SK-N-SH (cell line): ENCODE results near the gene IMPA2. TPM values are rescaled to one million over a fixed set of nuclear protein-coding genes. Genes with fewer than 3 reads are reported as not detected.

Experiments used
- CTCF ChIA-PET: fragments of 300-600, 350-600 bp; formaldehyde crosslinking; extraction: SDS; loops from one replicate; lab custom pipeline; 2021; lab: Yijun Ruan, JAX
- POLR2A ChIA-PET: fragments of 350-600 bp; sonication (Branson Sonifier 250); formaldehyde crosslinking; extraction: SDS; loops from one replicate; lab custom pipeline; 2020; ENCODE audit warnings: antibody characterized with exemption, inconsistent platforms; lab: Yijun Ruan, JAX
- DNase-seq: peaks from one replicate; pipeline ENCODE4 v3.0.0; 2012
- H2AFZ ChIP-seq: fragments of 200-600 bp; sonication (generic); 2 replicates; pipeline ENCODE4 v1.8.1; 2016; ENCODE audit warnings: antibody characterized with exemption, mild to moderate bottlenecking, low read depth
- H3F3A ChIP-seq: fragments of 200-600 bp; sonication (generic); replicated peaks from 2 replicates; pipeline ENCODE3; 2016; ENCODE audit warnings: antibody characterized with exemption, mild to moderate bottlenecking; ENCODE audit not compliant: insufficient read depth
- H3K27ac ChIP-seq, 2 experiments: fragments of 200-500 bp in 1 of 2; fragments of 200-600 bp in 1 of 2; sonication (Bioruptor generic) in 1 of 2; sonication (generic), shearing (Covaris generic) in 1 of 2; 2 replicates each; pipeline versions ENCODE4 v1.5.1 to v1.6.1; 2014 to 2016; ENCODE audit warnings: low read depth in 2 of 2, inconsistent platforms in 1 of 2, low read length in 1 of 2, mild to moderate bottlenecking in 1 of 2, mixed read lengths in 1 of 2
- H3K27me3 ChIP-seq: fragments of 200-600 bp; sonication (generic), shearing (Covaris generic); 2 replicates; pipeline ENCODE4 v1.6.1; 2016; ENCODE audit warnings: mixed run types; ENCODE audit not compliant: insufficient read depth
- H3K36me3 ChIP-seq, 2 experiments: fragments of 200-500 bp in 1 of 2; fragments of 200-600 bp in 1 of 2; sonication (Bioruptor generic) in 1 of 2; sonication (generic) in 1 of 2; replicated peaks in 1 of 2; 2 replicates each; pipeline versions ENCODE3 to v1.5.1; 2014 to 2016; ENCODE audit warnings: low read length in 1 of 2, mild to moderate bottlenecking in 1 of 2; ENCODE audit not compliant: insufficient read depth in 2 of 2, control insufficient read depth in 1 of 2
- H3K4me1 ChIP-seq, 2 experiments: fragments of 200-500 bp in 1 of 2; fragments of 200-600 bp in 1 of 2; sonication (Bioruptor generic) in 1 of 2; sonication (generic), shearing (Covaris generic) in 1 of 2; 2 replicates each; pipeline versions ENCODE4 v1.5.1 to v1.6.1; 2014 to 2016; ENCODE audit warnings: low read depth in 1 of 2, low read length in 1 of 2, mixed run types in 1 of 2; ENCODE audit not compliant: insufficient read depth in 2 of 2, control insufficient read depth in 1 of 2
- H3K4me2 ChIP-seq: fragments of 200-600 bp; sonication (generic), shearing (Covaris generic); 2 replicates; pipeline ENCODE4 v1.6.1; 2017; ENCODE audit warnings: mixed run types
- H3K4me3 ChIP-seq, 2 experiments: fragments of 200-500 bp in 1 of 2; fragments of 200-600 bp in 1 of 2; sonication (Bioruptor generic) in 1 of 2; sonication (generic), shearing (Covaris generic) in 1 of 2; 2 replicates each; pipeline versions ENCODE4 v1.5.1 to v1.8.1; 2014 to 2016; ENCODE audit warnings: low read depth in 2 of 2, inconsistent platforms in 1 of 2, low read length in 1 of 2, mild to moderate bottlenecking in 1 of 2, mixed read lengths in 1 of 2, moderate library complexity in 1 of 2
- H3K79me2 ChIP-seq: fragments of 200-600 bp; sonication (generic); 2 replicates; pipeline ENCODE4 v1.8.1; 2017; ENCODE audit warnings: mild to moderate bottlenecking; ENCODE audit not compliant: insufficient read depth
- H3K9ac ChIP-seq: fragments of 200-600 bp; sonication (generic); 2 replicates; pipeline ENCODE4 v1.6.1; 2017; ENCODE audit warnings: mixed run types
- H3K9me2 ChIP-seq: fragments of 200-600 bp; sonication (generic); 2 replicates; pipeline ENCODE4 v1.6.1; 2017; ENCODE audit warnings: mixed run types
- H3K9me3 ChIP-seq: fragments of 200-600 bp; sonication (generic); 2 replicates; pipeline ENCODE4 v1.6.1; 2017; ENCODE audit warnings: mixed run types, mild to moderate bottlenecking, moderate library complexity
- H4K20me1 ChIP-seq: fragments of 200-600 bp; sonication (generic); 2 replicates; pipeline ENCODE4 v1.6.1; 2017; ENCODE audit warnings: mild to moderate bottlenecking, mixed run types; ENCODE audit not compliant: insufficient read depth
- CHD2 ChIP-seq: fragments of 150-350 bp; IDR thresholded peaks from 2 replicates; pipeline ENCODE4 v1.6.1; 2018; ENCODE audit warnings: low read length; ENCODE audit not compliant: partially characterized antibody
- EZH2phosphoT487 ChIP-seq: fragments of 200-600 bp; sonication (generic); IDR thresholded peaks from 2 replicates; pipeline ENCODE4 v1.6.1; 2017; ENCODE audit warnings: low read depth, mixed run types, mild to moderate bottlenecking, antibody characterized with exemption, moderate library complexity, borderline replicate concordance
- FOSL2 ChIP-seq: IDR thresholded peaks from 2 replicates; pipeline ENCODE4 v1.4.0; 2012; ENCODE audit warnings: low read depth, mild to moderate bottlenecking, moderate library complexity, borderline replicate concordance
- FOXM1 ChIP-seq: IDR thresholded peaks from 2 replicates; pipeline ENCODE4 v1.4.0; 2012; ENCODE audit warnings: low read depth, mild to moderate bottlenecking
- GATA2 ChIP-seq: sonication (generic); formaldehyde crosslinking; IDR thresholded peaks from 2 replicates; pipeline ENCODE4 v1.5.0; 2020; ENCODE audit warnings: mild to moderate bottlenecking, missing genetic modification reagents
- JUND ChIP-seq: IDR thresholded peaks from 2 replicates; pipeline ENCODE4 v1.4.0; 2012
- MAX ChIP-seq: IDR thresholded peaks from 2 replicates; pipeline ENCODE4 v1.4.0; 2012; ENCODE audit warnings: low read depth
- MEF2A ChIP-seq: IDR thresholded peaks from 2 replicates; pipeline ENCODE4 v1.4.0; 2012; ENCODE audit warnings: low read depth, borderline replicate concordance
- MXI1 ChIP-seq: IDR thresholded peaks from 2 replicates; pipeline ENCODE4 v1.6.1; 2012; ENCODE audit warnings: mild to moderate bottlenecking, low read depth, low read length, improper control_type of control experiment
- NFIC ChIP-seq: IDR thresholded peaks from 2 replicates; pipeline ENCODE4 v1.4.0; 2012; ENCODE audit warnings: borderline replicate concordance
- PBX3 ChIP-seq: IDR thresholded peaks from 2 replicates; pipeline ENCODE4; 2012
- POLR2AphosphoS5 ChIP-seq: IDR thresholded peaks from 2 replicates; pipeline ENCODE4 v1.6.1; 2012; ENCODE audit warnings: low read depth, low read length
- RAD21 ChIP-seq: IDR thresholded peaks from 2 replicates; pipeline ENCODE4 v1.6.1; 2012; ENCODE audit warnings: mild to moderate bottlenecking, low read length
- REST ChIP-seq: IDR thresholded peaks from 2 replicates; pipeline ENCODE4 v1.6.1; 2012; ENCODE audit warnings: mild to moderate bottlenecking, low read depth, low read length, moderate library complexity
- RFX5 ChIP-seq: IDR thresholded peaks from 2 replicates; pipeline ENCODE4 v1.6.1; 2012; ENCODE audit warnings: mild to moderate bottlenecking, improper control_type of control experiment, low read length
- RXRA ChIP-seq: IDR thresholded peaks from 2 replicates; pipeline ENCODE4 v1.4.0; 2012; ENCODE audit warnings: low read depth, mild to moderate bottlenecking, borderline replicate concordance
- TCF12 ChIP-seq: IDR thresholded peaks from 2 replicates; pipeline ENCODE4 v1.4.0; 2012
- TEAD4 ChIP-seq: IDR thresholded peaks from 2 replicates; pipeline ENCODE4 v1.4.0; 2012; ENCODE audit warnings: mild to moderate bottlenecking, borderline replicate concordance; ENCODE audit not compliant: insufficient read depth
- USF1 ChIP-seq: IDR thresholded peaks from 2 replicates; pipeline ENCODE4 v1.4.0; 2012; ENCODE audit warnings: low read depth, borderline replicate concordance
- USF2 ChIP-seq: fragments of 150-350 bp; IDR thresholded peaks from 2 replicates; pipeline ENCODE4 v1.6.1; 2017; ENCODE audit warnings: antibody characterized with exemption, low read length, low read depth, borderline replicate concordance
- YY1 ChIP-seq: IDR thresholded peaks from 2 replicates; pipeline ENCODE4 v1.4.0; 2012; ENCODE audit warnings: low read depth, mild to moderate bottlenecking
- WGBS: methylation state at CpG from one replicate; pipeline ENCODE4 v1.1.6; 2017; ENCODE audit warnings: low lambda C conversion rate; 5-methylcytosine and 5-hydroxymethylcytosine counted together
- polyA plus RNA-seq, 3 experiments: library from polyadenylated mRNA; depleted of rRNA; stranded (reverse); fragments of >200 nt; gene quantifications; 2 replicates each; pipeline ENCODE4 v1.2.3, GENCODE V29; 2012

Gene IMPA2
- polyA plus RNA-seq, 1 of the 3 experiments (the other 2 are of a cell fraction), result 0.18 TPM

- no peak for TF ChIP-seq REST
- no peak for TF ChIP-seq JUND
- no peak for TF ChIP-seq POLR2AphosphoS5
- no peak for TF ChIP-seq MXI1
- TF ChIP-seq TEAD4, result no peak
Observed at GRCh38 chr18:11996190-11996754, 15.0 kb downstream of the IMPA2 start (continued).

GRCh38 chr18:11996907-11997306, 15.6 kb downstream of the IMPA2 start:
- ChIA-PET CTCF (interaction anchor here (0.6 to 4.2 kb wide), 8 partner anchors 8 to 342 kb away, joined by 3 to 24 read pairs (median 13); no protein-coding TSS in a partner anchor), POLR2A (no interaction called here)
- Histone ChIP-seq H3K4me2 (no peak overlapping the region), H3K79me2 (no peaks in the 10 kb centered on the region), H3K4me1 (no peaks in the 10 kb centered on the region), H3K27ac (no peak overlapping the region), H3K27me3 (peaks cover 79% of the 10 kb centered on the region), H3F3A (no peaks in the 10 kb centered on the region), H3K4me3 (no peak overlapping the region), H3K9ac (no peak overlapping the region), H3K9me3 (no peaks in the 10 kb centered on the region), H4K20me1 (no peaks in the 10 kb centered on the region), H3K9me2 (no peaks in the 10 kb centered on the region), H3K36me3 (no peaks in the 10 kb centered on the region), H2AFZ (no peak overlapping the region)
- WGBS, result 47% methylated on average over 4 of the region's 4 CpGs
- no peak for DNase-seq
- TF ChIP-seq USF2 (no peak), NFIC (no peak), EZH2phosphoT487 (no peak), MAX (no peak)

- Histone ChIP-seq H3K79me2 (no peaks in the 10 kb centered on the region), H3K27ac (no peak overlapping the region), H3K4me3 (no peak overlapping the region), H2AFZ (no peak overlapping the region), H3K9me3 (no peaks in the 10 kb centered on the region), H3K4me2 (no peak overlapping the region), H3K27me3 (peaks cover 74% of the 10 kb centered on the region), H3K9ac (no peak overlapping the region), H4K20me1 (no peaks in the 10 kb centered on the region), H3K9me2 (no peaks in the 10 kb centered on the region), H3F3A (no peaks in the 10 kb centered on the region), H3K36me3 (no peaks in the 10 kb centered on the region), H3K4me1 (no peaks in the 10 kb centered on the region)
- WGBS, result 23% methylated on average over 6 of the region's 9 CpGs
- ChIA-PET CTCF (interaction anchor here (1.2 to 4.2 kb wide), 6 partner anchors 8 to 342 kb away, joined by 3 to 24 read pairs (median 13); no protein-coding TSS in a partner anchor), POLR2A (no interaction called here)
- no peak for DNase-seq
- TF ChIP-seq NFIC, result no peak
- no peak for TF ChIP-seq RFX5
- TF ChIP-seq MEF2A, result no peak
- TF ChIP-seq RXRA, result no peak
- TF ChIP-seq TEAD4, result no peak
- no peak for TF ChIP-seq YY1
- no peak for TF ChIP-seq FOSL2
- TF ChIP-seq PBX3, result no peak
- TF ChIP-seq JUND, result no peak
- no peak for TF ChIP-seq FOXM1
- TF ChIP-seq TCF12, result no peak
- TF ChIP-seq USF1, result no peak
- TF ChIP-seq GATA2 (CRISPR knock-in tag), result no peak
- no peak for TF ChIP-seq CHD2
- no peak for TF ChIP-seq RAD21
Observed at GRCh38 chr18:11997466-11997865, 16.2 kb downstream of the IMPA2 start.
